Measurements from ENCODE around the gene PPARD. TPM values are rescaled to one million over a fixed set of nuclear protein-coding genes. Genes with fewer than 3 reads are reported as not detected.

Gene PPARD
- total and polyA plus RNA-seq, 2 of the 13 experiments (the other 11 are each of a cell fraction or from before 2014, with no cell fraction given): 6.1 to 13.3 TPM

GRCh38 chr6:35342258-35343091 is at the start of gene PPARD (continued):
- TF ChIP-seq, protein P1, sequence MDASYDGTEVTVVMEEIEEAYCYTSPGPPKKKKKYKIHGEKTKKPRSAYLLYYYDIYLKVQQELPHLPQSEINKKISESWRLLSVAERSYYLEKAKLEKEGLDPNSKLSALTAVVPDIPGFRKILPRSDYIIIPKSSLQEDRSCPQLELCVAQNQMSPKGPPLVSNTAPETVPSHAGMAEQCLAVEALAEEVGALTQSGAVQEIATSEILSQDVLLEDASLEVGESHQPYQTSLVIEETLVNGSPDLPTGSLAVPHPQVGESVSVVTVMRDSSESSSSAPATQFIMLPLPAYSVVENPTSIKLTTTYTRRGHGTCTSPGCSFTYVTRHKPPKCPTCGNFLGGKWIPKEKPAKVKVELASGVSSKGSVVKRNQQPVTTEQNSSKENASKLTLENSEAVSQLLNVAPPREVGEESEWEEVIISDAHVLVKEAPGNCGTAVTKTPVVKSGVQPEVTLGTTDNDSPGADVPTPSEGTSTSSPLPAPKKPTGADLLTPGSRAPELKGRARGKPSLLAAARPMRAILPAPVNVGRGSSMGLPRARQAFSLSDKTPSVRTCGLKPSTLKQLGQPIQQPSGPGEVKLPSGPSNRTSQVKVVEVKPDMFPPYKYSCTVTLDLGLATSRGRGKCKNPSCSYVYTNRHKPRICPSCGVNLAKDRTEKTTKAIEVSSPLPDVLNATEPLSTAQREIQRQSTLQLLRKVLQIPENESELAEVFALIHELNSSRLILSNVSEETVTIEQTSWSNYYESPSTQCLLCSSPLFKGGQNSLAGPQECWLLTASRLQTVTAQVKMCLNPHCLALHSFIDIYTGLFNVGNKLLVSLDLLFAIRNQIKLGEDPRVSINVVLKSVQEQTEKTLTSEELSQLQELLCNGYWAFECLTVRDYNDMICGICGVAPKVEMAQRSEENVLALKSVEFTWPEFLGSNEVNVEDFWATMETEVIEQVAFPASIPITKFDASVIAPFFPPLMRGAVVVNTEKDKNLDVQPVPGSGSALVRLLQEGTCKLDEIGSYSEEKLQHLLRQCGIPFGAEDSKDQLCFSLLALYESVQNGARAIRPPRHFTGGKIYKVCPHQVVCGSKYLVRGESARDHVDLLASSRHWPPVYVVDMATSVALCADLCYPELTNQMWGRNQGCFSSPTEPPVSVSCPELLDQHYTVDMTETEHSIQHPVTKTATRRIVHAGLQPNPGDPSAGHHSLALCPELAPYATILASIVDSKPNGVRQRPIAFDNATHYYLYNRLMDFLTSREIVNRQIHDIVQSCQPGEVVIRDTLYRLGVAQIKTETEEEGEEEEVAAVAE (CRISPR knock-in tag; IDR thresholded peaks at IDR 0.05; ENCODE audit: borderline replicate concordance): peak; percentile 86; the same call in 1 of the 2 replicates
- TF ChIP-seq KDM1A (CRISPR knock-in tag; IDR thresholded peaks at IDR 0.05) (peak; percentile 53; the same call in 1 of the 2 replicates), ZNF34 (CRISPR knock-in tag; IDR thresholded peaks at IDR 0.05; ENCODE audit: borderline replicate concordance) (no peak), MIER2 (CRISPR knock-in tag; IDR thresholded peaks at IDR 0.05) (0 out of 2 replicates have a peak, but pooled peaks have one; percentile 72), RFX3 (CRISPR knock-in tag; IDR thresholded peaks at IDR 0.05) (no peak), ZNF256 (CRISPR knock-in tag; conservative IDR thresholded peaks at IDR 0.05) (no peak), TOE1 (CRISPR knock-in tag; IDR thresholded peaks at IDR 0.05) (0 out of 2 replicates have a peak, but pooled peaks have one; percentile 35), MNT (IDR thresholded peaks at IDR 0.05) (peak; percentile 56), TSC22D2 (CRISPR knock-in tag; IDR thresholded peaks at IDR 0.05; ENCODE audit: borderline replicate concordance) (no peak), PHF8 (CRISPR knock-in tag; IDR thresholded peaks at IDR 0.05) (peak; percentile 84), RBM22 (optimal IDR thresholded peaks at IDR 0.05; ENCODE audit: low read length) (no peak), KMT2B (CRISPR knock-in tag; IDR thresholded peaks at IDR 0.05) (peak; percentile 64), ZKSCAN1 (IDR thresholded peaks at IDR 0.05; ENCODE audit: low read length) (peak; percentile 63), MED13 (CRISPR knock-in tag; IDR thresholded peaks at IDR 0.05) (no peak), ZNF484 (CRISPR knock-in tag; IDR thresholded peaks at IDR 0.05; ENCODE audit: borderline replicate concordance, low read depth) (no peak)
- TF ChIP-seq, protein P2, sequence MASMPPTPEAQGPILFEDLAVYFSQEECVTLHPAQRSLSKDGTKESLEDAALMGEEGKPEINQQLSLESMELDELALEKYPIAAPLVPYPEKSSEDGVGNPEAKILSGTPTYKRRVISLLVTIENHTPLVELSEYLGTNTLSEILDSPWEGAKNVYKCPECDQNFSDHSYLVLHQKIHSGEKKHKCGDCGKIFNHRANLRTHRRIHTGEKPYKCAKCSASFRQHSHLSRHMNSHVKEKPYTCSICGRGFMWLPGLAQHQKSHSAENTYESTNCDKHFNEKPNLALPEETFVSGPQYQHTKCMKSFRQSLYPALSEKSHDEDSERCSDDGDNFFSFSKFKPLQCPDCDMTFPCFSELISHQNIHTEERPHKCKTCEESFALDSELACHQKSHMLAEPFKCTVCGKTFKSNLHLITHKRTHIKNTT (CRISPR knock-in tag; IDR thresholded peaks at IDR 0.05): no peak
- TF ChIP-seq, protein P3, sequence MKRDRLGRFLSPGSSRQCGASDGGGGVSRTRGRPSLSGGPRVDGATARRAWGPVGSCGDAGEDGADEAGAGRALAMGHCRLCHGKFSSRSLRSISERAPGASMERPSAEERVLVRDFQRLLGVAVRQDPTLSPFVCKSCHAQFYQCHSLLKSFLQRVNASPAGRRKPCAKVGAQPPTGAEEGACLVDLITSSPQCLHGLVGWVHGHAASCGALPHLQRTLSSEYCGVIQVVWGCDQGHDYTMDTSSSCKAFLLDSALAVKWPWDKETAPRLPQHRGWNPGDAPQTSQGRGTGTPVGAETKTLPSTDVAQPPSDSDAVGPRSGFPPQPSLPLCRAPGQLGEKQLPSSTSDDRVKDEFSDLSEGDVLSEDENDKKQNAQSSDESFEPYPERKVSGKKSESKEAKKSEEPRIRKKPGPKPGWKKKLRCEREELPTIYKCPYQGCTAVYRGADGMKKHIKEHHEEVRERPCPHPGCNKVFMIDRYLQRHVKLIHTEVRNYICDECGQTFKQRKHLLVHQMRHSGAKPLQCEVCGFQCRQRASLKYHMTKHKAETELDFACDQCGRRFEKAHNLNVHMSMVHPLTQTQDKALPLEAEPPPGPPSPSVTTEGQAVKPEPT (CRISPR knock-in tag; IDR thresholded peaks at IDR 0.05; ENCODE audit: low read depth): 0 out of 2 replicates have a peak, but pooled peaks have one; percentile 26
- TF ChIP-seq, protein P4, sequence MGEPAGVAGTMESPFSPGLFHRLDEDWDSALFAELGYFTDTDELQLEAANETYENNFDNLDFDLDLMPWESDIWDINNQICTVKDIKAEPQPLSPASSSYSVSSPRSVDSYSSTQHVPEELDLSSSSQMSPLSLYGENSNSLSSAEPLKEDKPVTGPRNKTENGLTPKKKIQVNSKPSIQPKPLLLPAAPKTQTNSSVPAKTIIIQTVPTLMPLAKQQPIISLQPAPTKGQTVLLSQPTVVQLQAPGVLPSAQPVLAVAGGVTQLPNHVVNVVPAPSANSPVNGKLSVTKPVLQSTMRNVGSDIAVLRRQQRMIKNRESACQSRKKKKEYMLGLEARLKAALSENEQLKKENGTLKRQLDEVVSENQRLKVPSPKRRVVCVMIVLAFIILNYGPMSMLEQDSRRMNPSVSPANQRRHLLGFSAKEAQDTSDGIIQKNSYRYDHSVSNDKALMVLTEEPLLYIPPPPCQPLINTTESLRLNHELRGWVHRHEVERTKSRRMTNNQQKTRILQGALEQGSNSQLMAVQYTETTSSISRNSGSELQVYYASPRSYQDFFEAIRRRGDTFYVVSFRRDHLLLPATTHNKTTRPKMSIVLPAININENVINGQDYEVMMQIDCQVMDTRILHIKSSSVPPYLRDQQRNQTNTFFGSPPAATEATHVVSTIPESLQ (CRISPR knock-in tag; conservative IDR thresholded peaks at IDR 0.05): no peak; the same call in 1 of the 2 replicates

Data from HepG2 (cell line).